GM12892 (cell line): ENCODE data around the gene TMPRSS5.

Experiments
- DNase-seq: peaks from one replicate; pipeline ENCODE4 v3.0.0; 2011; ENCODE audit not compliant: insufficient read length
- FAIRE-seq: peaks from 2 replicates; lab custom pipeline; 2011; peaks lifted over from hg19 to GRCh38; lab: Jason Lieb, UNC
- POLR2A ChIP-seq: IDR thresholded peaks from 2 replicates; pipeline ENCODE4 v1.6.1; 2011; ENCODE audit warnings: low read depth, low read length, control low read depth
- POLR2AphosphoS5 ChIP-seq: IDR thresholded peaks from 2 replicates; pipeline ENCODE4 v1.6.1; 2011; ENCODE audit warnings: low read depth, low read length, control low read depth
- TAF1 ChIP-seq: IDR thresholded peaks from 2 replicates; pipeline ENCODE4 v1.6.1; 2011; ENCODE audit warnings: low read depth, mild to moderate bottlenecking, control low read depth, low read length, borderline replicate concordance

The TMPRSS5 gene

GRCh38 chr11:113694390-113694789 lies 11.7 kb downstream of the TMPRSS5 start:
- no peak for FAIRE-seq
- no peak for DNase-seq
- no peak for TF ChIP-seq TAF1
- TF ChIP-seq POLR2A = no peak
- no peak for TF ChIP-seq POLR2AphosphoS5

GRCh38 chr11:113693030-113693429 lies 13.1 kb downstream of the TMPRSS5 start:
- TF ChIP-seq TAF1 (no peak), POLR2A (no peak), POLR2AphosphoS5 (no peak)
- no peak for DNase-seq
- FAIRE-seq = no peak

- DNase-seq (no peak), FAIRE-seq (no peak)
- no peak for TF ChIP-seq POLR2AphosphoS5
- TF ChIP-seq TAF1 = no peak
- TF ChIP-seq POLR2A = no peak
These were observed 15.2 kb downstream of the TMPRSS5 start for GRCh38 chr11:113690619-113691569.

- FAIRE-seq (no peak), DNase-seq (no peak)
- no peak for TF ChIP-seq POLR2AphosphoS5
- no peak for TF ChIP-seq TAF1
- no peak for TF ChIP-seq POLR2A
These were observed 16.1 kb downstream of the TMPRSS5 start for GRCh38 chr11:113689768-113690618.

- DNase-seq = no peak
- TF ChIP-seq TAF1 = no peak
- no peak for TF ChIP-seq POLR2AphosphoS5
- no peak for TF ChIP-seq POLR2A
- FAIRE-seq = peak; percentile 5
These were observed 20.3 kb downstream of the TMPRSS5 start for GRCh38 chr11:113685654-113686359.

GRCh38 chr11:113684496-113684895 lies 21.6 kb downstream of the TMPRSS5 start:
- no peak for FAIRE-seq
- DNase-seq = no peak
- TF ChIP-seq POLR2AphosphoS5 = no peak
- TF ChIP-seq POLR2A = no peak
- no peak for TF ChIP-seq TAF1

- no peak for DNase-seq
- TF ChIP-seq TAF1 = no peak
- no peak for TF ChIP-seq POLR2A
- TF ChIP-seq POLR2AphosphoS5 = no peak
- FAIRE-seq = no peak
These were observed 22.5 kb downstream of the TMPRSS5 start for GRCh38 chr11:113683481-113684046.

- TF ChIP-seq POLR2A = no peak
- no peak for FAIRE-seq
- no peak for DNase-seq
These were observed 24.2 kb downstream of the TMPRSS5 start for GRCh38 chr11:113681711-113682413.

- TF ChIP-seq TAF1 (no peak), POLR2A (no peak), POLR2AphosphoS5 (no peak)
- FAIRE-seq (no peak), DNase-seq (no peak)
These were observed 24.8 kb downstream of the TMPRSS5 start for GRCh38 chr11:113681282-113681681.

GRCh38 chr11:113677685-113678084 lies 28.4 kb downstream of the TMPRSS5 start:
- FAIRE-seq (no peak), DNase-seq (no peak)
- no peak for TF ChIP-seq TAF1
- TF ChIP-seq POLR2A = no peak
- TF ChIP-seq POLR2AphosphoS5 = no peak
